OCI-LY1 (cell line): ENCODE measurements around the gene PLPP6.

Experiments used
- H2AFZ ChIP-seq: fragments of 200-600 bp; sonication (generic), shearing (Covaris generic); 2 replicates; pipeline ENCODE4 v1.6.0; 2014; ENCODE audit warnings: antibody characterized with exemption, mild to moderate bottlenecking, low read length
- H3F3A ChIP-seq: fragments of 200-600 bp; sonication (generic), shearing (Covaris generic); 2 replicates; pipeline ENCODE4 v1.6.0; 2014; ENCODE audit warnings: mild to moderate bottlenecking, antibody characterized with exemption, low read length, moderate library complexity; ENCODE audit not compliant: insufficient read depth
- H3K27ac ChIP-seq: fragments of 200-600 bp; sonication (generic); 2 replicates; pipeline ENCODE4 v1.5.1; 2014; ENCODE audit warnings: low read length, mixed run types, mild to moderate bottlenecking, low read depth; ENCODE audit not compliant: poor library complexity, severe bottlenecking
- H3K27me3 ChIP-seq: fragments of 200-600 bp; sonication (generic); 2 replicates; pipeline ENCODE4 v1.6.0; 2014; ENCODE audit warnings: antibody characterized with exemption, mild to moderate bottlenecking, low read length, moderate library complexity; ENCODE audit not compliant: insufficient read depth
- H3K36me3 ChIP-seq: fragments of 200-600 bp; sonication (generic); 2 replicates; pipeline ENCODE4 v1.6.1; 2014; ENCODE audit warnings: mild to moderate bottlenecking, antibody characterized with exemption, low read length, moderate library complexity, mixed read lengths; ENCODE audit not compliant: insufficient read depth
- H3K4me1 ChIP-seq: fragments of 200-600 bp; sonication (generic); 2 replicates; pipeline ENCODE4 v1.5.1; 2014; ENCODE audit warnings: mild to moderate bottlenecking, low read length, moderate library complexity; ENCODE audit not compliant: insufficient read depth, severe bottlenecking
- H3K4me2 ChIP-seq: fragments of 200-600 bp; sonication (generic), shearing (Covaris generic); 2 replicates; pipeline ENCODE4 v1.6.1; 2014; ENCODE audit warnings: low read length
- H3K4me3 ChIP-seq: fragments of 200-600 bp; sonication (generic); 2 replicates; pipeline ENCODE4 v1.5.1; 2014; ENCODE audit warnings: low read length, low read depth, mild to moderate bottlenecking, mixed read lengths; ENCODE audit not compliant: poor library complexity, severe bottlenecking
- H3K79me2 ChIP-seq: fragments of 200-600 bp; shearing (Covaris generic); 2 replicates; pipeline ENCODE4 v1.6.1; 2016; ENCODE audit warnings: mixed run types, low read length, mixed read lengths; ENCODE audit not compliant: insufficient read depth
- H3K9ac ChIP-seq: fragments of 200-600 bp; sonication (generic), shearing (Covaris generic); 2 replicates; pipeline ENCODE4 v1.6.1; 2014; ENCODE audit warnings: mild to moderate bottlenecking, low read length, mixed read lengths
- H3K9me2 ChIP-seq: fragments of 200-600 bp; sonication (generic), shearing (Covaris generic); 2 replicates; pipeline ENCODE4 v1.6.1; 2014; ENCODE audit warnings: low read depth, mild to moderate bottlenecking, low read length, mixed read lengths
- H3K9me3 ChIP-seq: fragments of 200-600 bp; shearing (Covaris generic); 2 replicates; pipeline ENCODE4 v1.6.1; 2014; ENCODE audit warnings: low read length, mixed read lengths
- H4K20me1 ChIP-seq: fragments of 200-600 bp; sonication (generic), shearing (Covaris generic); 2 replicates; pipeline ENCODE4 v1.6.0; 2016; ENCODE audit warnings: mild to moderate bottlenecking, low read length; ENCODE audit not compliant: insufficient read depth
- CTCF ChIP-seq: fragments of 200-600 bp; sonication (generic), shearing (Covaris generic); IDR thresholded peaks from 2 replicates; pipeline ENCODE4 v1.5.1; 2017; ENCODE audit warnings: mild to moderate bottlenecking, antibody characterized with exemption, low read length, moderate library complexity, mixed read lengths
- EZH2 ChIP-seq: fragments of 200-600 bp; sonication (generic), shearing (Covaris generic); IDR thresholded peaks from 2 replicates; pipeline ENCODE4 v1.8.0; 2017; ENCODE audit warnings: borderline replicate concordance, mixed run types, mild to moderate bottlenecking, antibody characterized with exemption, low read length, moderate library complexity, mixed read lengths

The PLPP6 gene

GRCh38 chr9:4669890-4670289 lies 7.8 kb downstream of the PLPP6 start:
- H3K9me3 ChIP-seq: no peaks in the 10 kb centered on the region
- H3K36me3 ChIP-seq: no peaks in the 10 kb centered on the region
- H3K79me2 ChIP-seq: no peaks in the 10 kb centered on the region
- no peak overlapping the region for H2AFZ ChIP-seq
- peaks cover 18% of the 10 kb centered on the region for H3K4me1 ChIP-seq
- no peaks in the 10 kb centered on the region for H3K27me3 ChIP-seq
- no peaks in the 10 kb centered on the region for H3F3A ChIP-seq
- H3K27ac ChIP-seq: no peak overlapping the region
- no peaks in the 10 kb centered on the region for H3K9me2 ChIP-seq
- no peak overlapping the region for H3K9ac ChIP-seq
- H3K4me3 ChIP-seq: no peak overlapping the region
- TF ChIP-seq CTCF (no peak), EZH2 (no peak)
- no peaks in the 10 kb centered on the region for H4K20me1 ChIP-seq
- H3K4me2 ChIP-seq: no peak overlapping the region

- no peak for TF ChIP-seq CTCF
- TF ChIP-seq EZH2: no peak
- Histone ChIP-seq H3K9me3 (no peaks in the 10 kb centered on the region), H3K4me1 (peaks cover 12% of the 10 kb centered on the region), H3K9ac (no peak overlapping the region), H4K20me1 (no peaks in the 10 kb centered on the region), H3K4me2 (no peak overlapping the region), H3K27ac (no peak overlapping the region), H3F3A (no peaks in the 10 kb centered on the region), H2AFZ (no peak overlapping the region), H3K4me3 (no peak overlapping the region), H3K27me3 (no peaks in the 10 kb centered on the region), H3K36me3 (no peaks in the 10 kb centered on the region), H3K9me2 (no peaks in the 10 kb centered on the region), H3K79me2 (no peaks in the 10 kb centered on the region)
Measured at GRCh38 chr9:4670591-4670990, 8.5 kb downstream of the PLPP6 start.

GRCh38 chr9:4671737-4672136 lies 9.6 kb downstream of the PLPP6 start:
- Histone ChIP-seq H3K9ac (no peak overlapping the region), H3K4me3 (no peak overlapping the region), H3K36me3 (no peaks in the 10 kb centered on the region), H3K4me1 (peaks cover under 1% of the 10 kb centered on the region), H3K4me2 (no peak overlapping the region), H3K9me3 (no peaks in the 10 kb centered on the region), H3K9me2 (no peaks in the 10 kb centered on the region), H3K27ac (no peak overlapping the region), H4K20me1 (no peaks in the 10 kb centered on the region), H3F3A (no peaks in the 10 kb centered on the region), H3K27me3 (no peaks in the 10 kb centered on the region), H2AFZ (no peak overlapping the region), H3K79me2 (no peaks in the 10 kb centered on the region)
- TF ChIP-seq CTCF: no peak
- no peak for TF ChIP-seq EZH2
